ENCODE measurements around the gene GALNTL6. TPM values are rescaled to one million over a fixed set of nuclear protein-coding genes. Genes with fewer than 3 reads are reported as not detected.

The GALNTL6 gene
- total and polyA plus RNA-seq, 2 donors (not counting 1 experiment from before 2014, with no cell fraction given): not detected

- no peak overlapping the region for H2AFZ ChIP-seq (ENCODE audit: low read length)
- no peaks in the 10 kb centered on the region for H3K36me3 ChIP-seq (ENCODE audit: control insufficient read depth, insufficient read depth, low read length)
- H3K27ac ChIP-seq (ENCODE audit: insufficient read depth, low read length): no peak overlapping the region
- no peak overlapping the region for H3K4me3 ChIP-seq (replicated peaks in 1 of 4; ENCODE audit: control extremely low read depth in 1 of 4, insufficient read depth in 1 of 4, low read depth in 3 of 4, low read length in 4 of 4)
- no peaks in the 10 kb centered on the region for H4K20me1 ChIP-seq (ENCODE audit: control insufficient read depth, extremely low read depth, insufficient read depth, low read length)
- H3K4me1 ChIP-seq (ENCODE audit: control insufficient read depth, extremely low read depth, insufficient read depth, low read length): no peaks in the 10 kb centered on the region
- no peak overlapping the region for H3K9ac ChIP-seq (ENCODE audit: insufficient read depth, low read length)
- TF ChIP-seq CTCF (conservative IDR thresholded peaks at IDR 0.05 in 1 of 2, IDR thresholded peaks at IDR 0.05 in 1 of 2; ENCODE audit: low read depth in 1 of 2, low read length in 2 of 2): no peak
- TF ChIP-seq EZH2 (IDR thresholded peaks at IDR 0.05; ENCODE audit: low read length, missing control alignments): no peak
- no peaks in the 10 kb centered on the region for H3K79me2 ChIP-seq (ENCODE audit: control insufficient read depth, insufficient read depth, low read length)
- DNase-seq (ENCODE audit: low read depth in 2 of 2): no peak
- no peaks in the 10 kb centered on the region for H3K9me3 ChIP-seq (ENCODE audit: control insufficient read depth, insufficient read depth, low read depth, low read length)
- H3K4me2 ChIP-seq (ENCODE audit: extremely low read depth, insufficient read depth, low read length): no peak overlapping the region
- no peaks in the 10 kb centered on the region for H3K27me3 ChIP-seq (ENCODE audit: control insufficient read depth, insufficient read depth, low read length)
Observed at GRCh38 chr4:172887959-172888358, 1074.8 kb downstream of the GALNTL6 start.

GRCh38 chr4:172892300-172892699, 1079.1 kb downstream of the GALNTL6 start:
- TF ChIP-seq EZH2 (IDR thresholded peaks at IDR 0.05; ENCODE audit: low read length, missing control alignments): no peak
- TF ChIP-seq CTCF (conservative IDR thresholded peaks at IDR 0.05 in 1 of 2, IDR thresholded peaks at IDR 0.05 in 1 of 2; ENCODE audit: low read depth in 1 of 2, low read length in 2 of 2): peak; percentile 47 to 63
- Histone ChIP-seq H3K9ac (ENCODE audit: insufficient read depth, low read length) (no peak overlapping the region), H3K27me3 (ENCODE audit: control insufficient read depth, insufficient read depth, low read length) (no peaks in the 10 kb centered on the region), H2AFZ (ENCODE audit: low read length) (no peak overlapping the region), H4K20me1 (ENCODE audit: control insufficient read depth, extremely low read depth, insufficient read depth, low read length) (no peaks in the 10 kb centered on the region), H3K79me2 (ENCODE audit: control insufficient read depth, insufficient read depth, low read length) (no peaks in the 10 kb centered on the region), H3K4me1 (ENCODE audit: control insufficient read depth, extremely low read depth, insufficient read depth, low read length) (no peaks in the 10 kb centered on the region), H3K4me3 (replicated peaks in 1 of 4; ENCODE audit: control extremely low read depth in 1 of 4, insufficient read depth in 1 of 4, low read depth in 3 of 4, low read length in 4 of 4) (no peak overlapping the region), H3K27ac (ENCODE audit: insufficient read depth, low read length) (no peak overlapping the region), H3K36me3 (ENCODE audit: control insufficient read depth, insufficient read depth, low read length) (no peaks in the 10 kb centered on the region), H3K9me3 (ENCODE audit: control insufficient read depth, insufficient read depth, low read depth, low read length) (no peaks in the 10 kb centered on the region), H3K4me2 (ENCODE audit: extremely low read depth, insufficient read depth, low read length) (no peak overlapping the region)
- DNase-seq (ENCODE audit: low read depth in 2 of 2): peak in 1 of 2 donors; percentile 13

DNA sequence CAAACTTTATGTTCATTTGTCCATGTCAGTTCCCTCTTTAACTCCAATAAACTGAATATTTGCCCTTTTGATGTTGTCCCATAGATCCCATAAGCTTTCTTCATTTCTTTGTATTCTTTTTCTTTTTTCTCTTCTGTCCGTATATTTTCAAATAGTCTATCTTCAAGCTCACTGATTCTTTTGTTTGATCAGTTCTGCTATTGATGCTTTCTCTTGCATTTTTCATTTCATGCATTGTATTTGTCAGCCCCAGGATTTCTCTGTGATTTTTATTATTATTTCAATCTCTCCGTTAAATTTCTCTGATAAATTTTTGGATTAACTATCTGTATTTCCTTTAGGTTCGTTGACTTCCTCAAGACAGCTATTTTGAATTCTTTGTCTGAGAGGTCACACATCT, 1082.5 kb downstream of the GALNTL6 start:
- Histone ChIP-seq H3K9me3 (ENCODE audit: control insufficient read depth, insufficient read depth, low read depth, low read length) (no peaks in the 10 kb centered on the region), H3K27me3 (ENCODE audit: control insufficient read depth, insufficient read depth, low read length) (no peaks in the 10 kb centered on the region), H4K20me1 (ENCODE audit: control insufficient read depth, extremely low read depth, insufficient read depth, low read length) (no peaks in the 10 kb centered on the region), H3K4me3 (replicated peaks in 1 of 4; ENCODE audit: control extremely low read depth in 1 of 4, insufficient read depth in 1 of 4, low read depth in 3 of 4, low read length in 4 of 4) (no peak overlapping the region), H3K4me2 (ENCODE audit: extremely low read depth, insufficient read depth, low read length) (no peak overlapping the region), H3K9ac (ENCODE audit: insufficient read depth, low read length) (no peak overlapping the region), H3K27ac (ENCODE audit: insufficient read depth, low read length) (no peak overlapping the region), H3K36me3 (ENCODE audit: control insufficient read depth, insufficient read depth, low read length) (no peaks in the 10 kb centered on the region), H2AFZ (ENCODE audit: low read length) (no peak overlapping the region), H3K79me2 (ENCODE audit: control insufficient read depth, insufficient read depth, low read length) (no peaks in the 10 kb centered on the region), H3K4me1 (ENCODE audit: control insufficient read depth, extremely low read depth, insufficient read depth, low read length) (no peaks in the 10 kb centered on the region)
- TF ChIP-seq CTCF (conservative IDR thresholded peaks at IDR 0.05 in 1 of 2, IDR thresholded peaks at IDR 0.05 in 1 of 2; ENCODE audit: low read depth in 1 of 2, low read length in 2 of 2) (no peak), EZH2 (IDR thresholded peaks at IDR 0.05; ENCODE audit: low read length, missing control alignments) (no peak)
- no peak for DNase-seq (ENCODE audit: low read depth in 2 of 2)
